Epithelial cell of esophagus (primary cell): ENCODE measurements around the gene RGS14.

Experiments used
- DNase-seq: peaks from one replicate; pipeline ENCODE4 v3.0.0; 2010; ENCODE audit warnings: low read depth
- H3K4me3 ChIP-seq: 2 replicates; pipeline ENCODE4 v1.5.1; 2011; ENCODE audit warnings: mild to moderate bottlenecking, low read length, control low read depth
- TF ChIP-seq, protein P1 (sequence below): IDR thresholded peaks from 2 replicates; pipeline ENCODE4 v1.5.1; 2011; ENCODE audit warnings: low read depth, mild to moderate bottlenecking, low read length, control low read depth, inconsistent platforms; ENCODE audit not compliant: insufficient read depth; ENCODE audit errors: missing control alignments

The RGS14 gene

GRCh38 chr5:177343777-177344176 is 13.9 kb upstream of the RGS14 start:
- DNase-seq = no peak
- TF ChIP-seq, protein P1, sequence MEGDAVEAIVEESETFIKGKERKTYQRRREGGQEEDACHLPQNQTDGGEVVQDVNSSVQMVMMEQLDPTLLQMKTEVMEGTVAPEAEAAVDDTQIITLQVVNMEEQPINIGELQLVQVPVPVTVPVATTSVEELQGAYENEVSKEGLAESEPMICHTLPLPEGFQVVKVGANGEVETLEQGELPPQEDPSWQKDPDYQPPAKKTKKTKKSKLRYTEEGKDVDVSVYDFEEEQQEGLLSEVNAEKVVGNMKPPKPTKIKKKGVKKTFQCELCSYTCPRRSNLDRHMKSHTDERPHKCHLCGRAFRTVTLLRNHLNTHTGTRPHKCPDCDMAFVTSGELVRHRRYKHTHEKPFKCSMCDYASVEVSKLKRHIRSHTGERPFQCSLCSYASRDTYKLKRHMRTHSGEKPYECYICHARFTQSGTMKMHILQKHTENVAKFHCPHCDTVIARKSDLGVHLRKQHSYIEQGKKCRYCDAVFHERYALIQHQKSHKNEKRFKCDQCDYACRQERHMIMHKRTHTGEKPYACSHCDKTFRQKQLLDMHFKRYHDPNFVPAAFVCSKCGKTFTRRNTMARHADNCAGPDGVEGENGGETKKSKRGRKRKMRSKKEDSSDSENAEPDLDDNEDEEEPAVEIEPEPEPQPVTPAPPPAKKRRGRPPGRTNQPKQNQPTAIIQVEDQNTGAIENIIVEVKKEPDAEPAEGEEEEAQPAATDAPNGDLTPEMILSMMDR = no peak
- H3K4me3 ChIP-seq = no peak overlapping the region

GRCh38 chr5:177344891-177345290 is 12.8 kb upstream of the RGS14 start:
- H3K4me3 ChIP-seq = no peak overlapping the region
- no peak for DNase-seq
- TF ChIP-seq, protein P1 = no peak

- DNase-seq = no peak
- no peak overlapping the region for H3K4me3 ChIP-seq
- TF ChIP-seq, protein P1 = no peak
Observed at GRCh38 chr5:177346820-177347219, 10.9 kb upstream of the RGS14 start.

- TF ChIP-seq, protein P1 = no peak
- DNase-seq = no peak
- no peak overlapping the region for H3K4me3 ChIP-seq
Observed at GRCh38 chr5:177347699-177348098, 10.0 kb upstream of the RGS14 start.

DNA sequence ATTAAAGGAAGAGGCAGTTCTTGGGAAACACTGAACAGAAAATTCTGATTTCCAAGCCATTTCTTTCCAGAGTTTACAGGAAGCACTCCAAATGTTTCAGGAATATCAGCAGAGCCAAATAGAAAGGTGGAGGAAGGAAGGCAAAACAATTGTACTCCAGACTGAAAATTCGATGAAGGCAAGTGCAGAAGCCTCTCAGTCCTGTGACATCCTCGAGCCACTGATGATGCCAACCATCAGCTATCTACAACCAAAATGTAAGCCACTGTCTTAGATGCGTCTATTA is 8.4 kb upstream of the RGS14 start:
- no peak overlapping the region for H3K4me3 ChIP-seq
- TF ChIP-seq, protein P1 = no peak
- DNase-seq = no peak

GRCh38 chr5:177349762-177350161 is 8.0 kb upstream of the RGS14 start:
- no peak for DNase-seq
- H3K4me3 ChIP-seq = no peak overlapping the region

GRCh38 chr5:177350776-177351391 is 6.8 kb upstream of the RGS14 start:
- TF ChIP-seq, protein P1 = no peak
- peak overlapping the region; percentile 91 for H3K4me3 ChIP-seq
- no peak for DNase-seq

More at GRCh38 chr5:177349762-177350161, 8.0 kb upstream of the RGS14 start:
- TF ChIP-seq, protein P1 = no peak
